Stimulated activated CD4-positive, alpha-beta T cell treated with anti-CD3 and anti-CD28 coated beads, Interleukin-4, amount 100 ng/mL, for 1 hour (primary cell): ENCODE results near the gene SPAAR.
A peak's percentile ranks its signal among the peaks of the same experiment; 100 is the strongest.
"Not testable (repeated sequence)": the region's sequence is repeated elsewhere in the genome, so short reads cannot be mapped to it uniquely, and the experiment has no call there.

Experiments
- DNase-seq: peaks from one replicate; pipeline ENCODE4 v3.0.0-alpha.2; 2020

SPAAR gene

GRCh38 chr9:35923927-35924763, 14.9 kb downstream of the SPAAR start:
- DNase-seq: peak; percentile 42

- no peak for DNase-seq
Observed at GRCh38 chr9:35928591-35929452, 19.5 kb downstream of the SPAAR start.

GRCh38 chr9:35929453-35929718, 20.1 kb downstream of the SPAAR start:
- no peak for DNase-seq

DNA sequence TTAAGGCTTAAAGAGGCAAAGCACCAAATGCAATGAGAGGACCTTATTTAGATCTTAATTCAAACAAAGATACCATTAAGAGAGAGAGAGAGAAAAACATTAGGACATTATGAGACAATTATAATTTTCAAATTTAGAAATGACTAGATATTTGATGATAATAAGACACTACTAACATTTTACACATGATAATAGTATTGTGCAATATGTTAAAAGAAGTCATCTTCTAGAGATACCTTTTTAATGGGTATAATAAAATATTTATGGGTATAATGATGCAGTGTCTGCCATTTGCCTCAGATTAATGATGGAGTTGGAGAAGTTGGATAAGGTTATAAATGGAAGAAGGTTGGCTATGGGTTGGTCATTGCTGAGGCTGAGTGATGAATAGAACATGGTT, 21.2 kb downstream of the SPAAR start:
- no peak for DNase-seq

DNA sequence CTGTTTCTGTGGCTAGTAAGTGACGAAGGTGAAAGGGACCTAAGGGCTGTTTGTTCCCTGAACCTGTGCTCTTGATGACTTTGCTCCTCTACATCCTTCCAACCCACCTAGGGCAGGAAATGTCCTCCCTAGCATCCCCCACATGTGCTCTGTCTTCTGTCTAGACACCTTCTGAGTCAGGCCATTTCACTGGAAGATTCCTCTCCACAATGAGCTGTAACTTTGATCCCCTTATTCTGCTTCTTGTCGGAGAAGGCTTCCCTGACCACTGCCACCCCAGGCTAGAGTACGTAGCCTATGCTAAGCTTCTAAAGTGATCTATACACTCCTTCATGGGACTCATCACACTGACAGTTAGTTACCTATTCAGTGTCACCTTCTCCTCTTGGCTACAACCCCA, 21.7 kb downstream of the SPAAR start:
- DNase-seq: no peak

DNA sequence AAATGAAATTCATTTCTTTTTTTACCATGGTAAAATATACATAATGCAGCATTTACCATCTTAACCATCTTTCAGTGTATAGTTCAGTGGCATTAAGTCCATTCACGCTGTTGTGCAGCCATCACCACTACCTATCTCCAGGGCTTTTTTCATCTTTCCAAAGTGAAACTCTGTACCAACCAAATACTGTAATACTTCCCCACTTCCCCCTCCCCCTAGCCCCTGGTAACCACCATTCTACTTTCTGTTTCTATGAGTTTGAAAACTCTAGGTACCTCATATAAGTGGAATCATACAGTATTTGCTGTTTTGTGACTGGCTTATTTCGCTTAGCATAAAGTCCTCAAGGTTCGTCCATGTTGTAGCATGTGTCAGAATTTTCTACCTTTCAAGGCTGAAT, 23.4 kb downstream of the SPAAR start:
- DNase-seq: no peak

GRCh38 chr9:35933550-35934067, 24.3 kb downstream of the SPAAR start:
- DNase-seq: no peak

DNA sequence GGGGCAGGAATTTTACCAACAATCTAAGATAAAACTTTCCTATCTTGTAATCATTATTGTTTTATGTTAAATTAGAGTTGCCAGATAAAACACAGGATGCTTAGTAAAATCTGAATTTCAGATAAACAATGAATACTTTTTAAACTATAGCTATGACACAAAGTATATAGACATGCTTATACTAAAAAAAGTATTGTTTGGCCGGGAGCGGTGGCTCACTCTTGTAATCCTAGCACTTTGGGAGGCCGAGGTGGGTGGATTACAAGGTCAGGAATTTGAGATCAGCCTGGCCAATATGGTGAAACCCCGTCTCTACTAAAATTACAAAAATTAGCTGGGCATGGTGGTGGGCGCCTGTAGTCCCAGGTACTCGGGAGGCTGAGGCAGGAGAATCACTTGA, 24.8 kb downstream of the SPAAR start:
- DNase-seq: not testable (repeated sequence)

DNA sequence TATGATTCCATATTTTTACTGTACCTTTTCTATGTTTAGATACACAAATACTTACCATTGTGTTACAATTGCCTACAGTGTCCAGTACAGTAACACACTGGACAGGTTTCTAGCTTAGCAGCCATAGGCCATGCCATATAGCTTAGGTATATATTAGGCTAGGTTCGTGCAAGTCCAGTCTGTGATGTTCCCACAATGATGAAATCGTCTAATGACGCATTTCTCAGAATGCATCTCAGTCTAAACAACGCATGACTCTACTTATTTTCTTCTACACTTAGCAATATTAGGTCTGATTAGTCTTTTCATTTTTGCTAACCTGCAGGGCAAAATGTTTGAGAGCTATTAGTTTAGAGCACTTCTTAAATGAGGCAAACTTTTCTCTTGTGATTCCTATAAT, 26.0 kb downstream of the SPAAR start:
- DNase-seq: no peak

- DNase-seq: no peak
Observed at GRCh38 chr9:35935755-35936509, 26.6 kb downstream of the SPAAR start.

GRCh38 chr9:35937227-35937626, 27.9 kb downstream of the SPAAR start:
- DNase-seq: no peak

DNA sequence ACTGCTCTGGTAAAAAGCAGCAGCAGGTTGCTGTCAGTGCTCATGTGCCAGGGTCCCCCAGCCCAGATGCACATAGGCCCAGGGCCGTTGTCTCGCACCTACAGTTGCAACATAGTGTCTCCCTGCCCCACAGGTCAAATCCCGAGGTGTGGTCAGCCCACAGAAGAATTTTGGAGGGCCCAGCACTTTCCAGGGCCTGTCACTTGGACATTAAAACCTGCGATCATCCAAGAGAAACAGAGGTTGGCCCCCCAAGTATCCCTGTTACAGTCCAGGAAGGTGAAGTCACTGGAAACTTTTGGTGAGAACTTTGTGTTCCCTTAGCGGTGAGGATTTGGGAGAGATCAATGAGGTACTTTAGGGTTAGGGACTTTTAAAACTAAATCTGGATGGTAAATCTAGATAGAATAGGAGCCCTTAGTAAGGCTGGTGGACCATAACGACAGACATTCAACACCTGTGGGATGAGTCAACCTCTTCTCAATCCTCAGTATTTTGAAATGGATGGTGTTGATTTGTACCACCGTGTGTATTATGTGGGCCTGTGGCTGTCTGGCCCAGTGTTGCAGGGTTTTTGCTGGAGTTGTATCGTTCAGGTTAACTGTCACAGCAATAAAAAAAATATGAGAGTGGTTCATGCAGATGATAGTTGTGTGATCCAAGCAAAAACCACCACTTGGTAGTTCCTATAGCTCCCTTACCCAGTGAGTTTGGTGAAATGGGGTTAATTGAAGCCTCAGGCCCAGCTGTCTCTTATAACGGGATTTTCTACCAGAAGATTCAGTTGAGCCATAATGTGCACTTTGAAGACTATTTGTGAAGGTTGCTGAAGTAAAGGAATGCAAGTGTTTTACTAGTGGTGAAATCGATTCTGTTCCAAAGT, 29.4 kb downstream of the SPAAR start:
- DNase-seq: no peak

DNA sequence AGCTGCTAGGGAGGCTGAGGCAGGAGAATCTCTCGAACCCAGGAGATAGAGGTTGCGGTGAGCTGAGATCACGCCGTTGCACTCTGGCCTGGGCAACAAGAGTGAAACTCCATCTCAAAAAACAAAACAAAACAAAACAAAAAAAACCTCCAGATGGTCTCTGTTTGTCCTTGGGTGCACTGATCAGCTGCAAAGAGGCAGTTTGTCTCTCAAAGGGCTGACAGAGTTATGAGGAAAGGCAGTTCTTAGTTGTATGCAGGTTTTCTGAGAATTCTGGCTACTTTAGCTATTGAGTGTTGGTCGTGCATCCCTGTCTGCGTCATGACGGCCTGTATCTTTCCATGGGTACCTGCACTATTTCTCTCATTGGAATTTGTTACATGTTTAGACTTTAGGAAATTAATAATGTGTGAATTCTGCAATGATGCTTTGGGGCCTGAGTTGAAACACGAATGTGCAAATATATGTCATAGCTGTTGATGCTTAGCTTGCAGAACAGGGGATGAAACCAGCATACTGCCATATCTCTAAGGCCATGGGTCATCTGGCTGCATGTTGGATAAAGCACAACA, 30.5 kb downstream of the SPAAR start:
- no peak for DNase-seq

DNA sequence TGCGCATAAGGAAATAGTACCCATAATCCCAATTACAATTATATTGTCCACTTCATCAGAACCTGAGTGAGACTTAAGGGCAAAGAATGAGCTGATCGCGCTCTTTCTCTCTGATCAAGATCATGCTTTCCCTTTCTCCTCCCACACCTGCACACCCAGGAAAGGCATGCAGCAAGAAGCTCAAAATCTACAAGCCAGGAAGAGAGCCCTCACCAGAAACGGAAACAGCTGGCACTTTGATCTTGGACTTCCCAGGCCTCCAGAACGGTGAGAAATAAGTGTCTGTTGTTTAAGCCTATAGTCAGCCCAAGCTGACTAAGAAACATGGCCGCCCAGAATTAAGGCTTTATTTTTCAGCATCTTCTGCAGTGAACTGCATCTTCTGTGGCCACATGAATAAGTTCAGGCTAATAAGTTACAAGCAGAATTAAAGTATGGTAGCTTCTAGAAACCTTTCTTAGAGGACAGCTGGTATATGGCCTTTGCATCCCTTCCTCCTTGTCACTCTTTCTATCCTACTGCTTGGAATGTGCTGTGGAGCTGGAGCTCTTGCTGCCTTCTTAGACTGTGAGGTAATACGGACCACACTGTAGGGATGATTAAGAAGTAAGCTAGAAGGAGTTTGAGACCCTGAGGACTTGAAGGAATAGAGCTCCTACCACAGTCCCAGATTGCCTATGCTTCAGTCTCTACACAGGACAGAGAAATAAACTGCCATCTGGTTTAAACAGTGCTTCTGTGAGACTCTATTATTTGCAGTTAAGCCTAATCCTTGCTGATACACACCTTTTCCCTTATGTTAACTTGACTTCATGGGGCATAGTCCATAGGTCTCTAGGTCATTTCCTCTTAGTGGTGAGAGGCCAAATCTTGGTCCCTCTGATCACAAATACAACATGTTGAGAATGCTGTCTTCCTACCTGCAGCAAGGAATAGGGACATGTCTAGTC, 31.4 kb downstream of the SPAAR start:
- no peak for DNase-seq

- no peak for DNase-seq
Observed at GRCh38 chr9:35942286-35942685, 33.0 kb downstream of the SPAAR start.

GRCh38 chr9:35944173-35944572, 34.9 kb downstream of the SPAAR start:
- DNase-seq: no peak

DNA sequence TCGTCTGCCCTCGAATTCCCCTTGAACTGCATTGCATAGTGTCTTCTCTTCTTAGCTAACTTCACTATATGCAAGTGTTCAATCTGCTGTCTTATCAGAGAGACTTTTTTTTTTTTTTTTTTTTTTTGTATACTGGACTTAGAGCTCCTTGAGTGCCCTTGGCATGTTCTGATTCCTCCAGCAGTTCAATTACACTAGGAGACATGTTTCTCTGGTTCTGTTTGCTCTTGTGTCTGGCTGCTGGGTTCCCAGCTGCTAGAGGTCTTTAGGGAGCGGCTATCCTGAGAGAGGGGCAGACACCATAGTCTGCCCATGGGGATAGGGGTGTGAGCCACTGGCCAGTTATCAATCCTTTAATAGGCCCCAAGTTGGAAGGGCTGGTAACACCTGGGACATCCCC, 35.6 kb downstream of the SPAAR start:
- DNase-seq: no peak

GRCh38 chr9:35945341-35946018, 36.2 kb downstream of the SPAAR start:
- peak; percentile 77 for DNase-seq

DNA sequence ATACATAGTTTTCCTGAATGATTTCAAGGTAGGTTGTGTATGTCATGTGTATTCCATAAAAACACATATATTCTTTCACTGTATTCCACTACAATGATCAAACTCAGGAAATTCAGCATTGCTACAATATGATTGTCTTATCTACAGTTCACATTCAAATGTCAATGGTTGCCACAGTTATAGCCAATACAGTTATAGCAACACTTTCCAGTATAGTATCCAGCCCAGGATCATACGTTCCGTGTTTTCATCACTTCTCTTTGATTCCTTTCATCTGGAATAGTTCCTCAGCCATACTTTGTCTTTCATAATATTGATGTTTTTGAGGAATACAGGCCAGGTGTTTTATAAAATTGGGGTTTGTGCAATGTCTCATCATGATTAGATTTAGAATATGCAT, 39.2 kb downstream of the SPAAR start:
- DNase-seq: no peak

GRCh38 chr9:35948901-35949318, 39.6 kb downstream of the SPAAR start:
- no peak for DNase-seq
